SK-N-SH (cell line): ENCODE measurements around the gene TAS2R38. TPM values are rescaled to one million over a fixed set of nuclear protein-coding genes. Genes with fewer than 3 reads are reported as not detected.
A peak's percentile ranks its signal among the peaks of the same experiment; 100 is the strongest.

Source experiments
- CTCF ChIA-PET: fragments of 300-600, 350-600 bp; formaldehyde crosslinking; extraction: SDS; loops from one replicate; lab custom pipeline; 2021; lab: Yijun Ruan, JAX
- POLR2A ChIA-PET: fragments of 350-600 bp; sonication (Branson Sonifier 250); formaldehyde crosslinking; extraction: SDS; loops from one replicate; lab custom pipeline; 2020; ENCODE audit warnings: antibody characterized with exemption, inconsistent platforms; lab: Yijun Ruan, JAX
- DNase-seq: peaks from one replicate; pipeline ENCODE4 v3.0.0; 2012
- H2AFZ ChIP-seq: fragments of 200-600 bp; sonication (generic); 2 replicates; pipeline ENCODE4 v1.8.1; 2016; ENCODE audit warnings: antibody characterized with exemption, mild to moderate bottlenecking, low read depth
- H3F3A ChIP-seq: fragments of 200-600 bp; sonication (generic); replicated peaks from 2 replicates; pipeline ENCODE3; 2016; ENCODE audit warnings: antibody characterized with exemption, mild to moderate bottlenecking; ENCODE audit not compliant: insufficient read depth
- H3K27ac ChIP-seq, 2 experiments: fragments of 200-500 bp in 1 of 2; fragments of 200-600 bp in 1 of 2; sonication (Bioruptor generic) in 1 of 2; sonication (generic), shearing (Covaris generic) in 1 of 2; 2 replicates each; pipeline versions ENCODE4 v1.5.1 to v1.6.1; 2014 to 2016; ENCODE audit warnings: low read depth in 2 of 2, inconsistent platforms in 1 of 2, low read length in 1 of 2, mild to moderate bottlenecking in 1 of 2, mixed read lengths in 1 of 2
- H3K27me3 ChIP-seq: fragments of 200-600 bp; sonication (generic), shearing (Covaris generic); 2 replicates; pipeline ENCODE4 v1.6.1; 2016; ENCODE audit warnings: mixed run types; ENCODE audit not compliant: insufficient read depth
- H3K36me3 ChIP-seq, 2 experiments: fragments of 200-500 bp in 1 of 2; fragments of 200-600 bp in 1 of 2; sonication (Bioruptor generic) in 1 of 2; sonication (generic) in 1 of 2; replicated peaks in 1 of 2; 2 replicates each; pipeline versions ENCODE3 to v1.5.1; 2014 to 2016; ENCODE audit warnings: low read length in 1 of 2, mild to moderate bottlenecking in 1 of 2; ENCODE audit not compliant: insufficient read depth in 2 of 2, control insufficient read depth in 1 of 2
- H3K4me1 ChIP-seq, 2 experiments: fragments of 200-500 bp in 1 of 2; fragments of 200-600 bp in 1 of 2; sonication (Bioruptor generic) in 1 of 2; sonication (generic), shearing (Covaris generic) in 1 of 2; 2 replicates each; pipeline versions ENCODE4 v1.5.1 to v1.6.1; 2014 to 2016; ENCODE audit warnings: low read depth in 1 of 2, low read length in 1 of 2, mixed run types in 1 of 2; ENCODE audit not compliant: insufficient read depth in 2 of 2, control insufficient read depth in 1 of 2
- H3K4me2 ChIP-seq: fragments of 200-600 bp; sonication (generic), shearing (Covaris generic); 2 replicates; pipeline ENCODE4 v1.6.1; 2017; ENCODE audit warnings: mixed run types
- H3K4me3 ChIP-seq, 2 experiments: fragments of 200-500 bp in 1 of 2; fragments of 200-600 bp in 1 of 2; sonication (Bioruptor generic) in 1 of 2; sonication (generic), shearing (Covaris generic) in 1 of 2; 2 replicates each; pipeline versions ENCODE4 v1.5.1 to v1.8.1; 2014 to 2016; ENCODE audit warnings: low read depth in 2 of 2, inconsistent platforms in 1 of 2, low read length in 1 of 2, mild to moderate bottlenecking in 1 of 2, mixed read lengths in 1 of 2, moderate library complexity in 1 of 2
- H3K79me2 ChIP-seq: fragments of 200-600 bp; sonication (generic); 2 replicates; pipeline ENCODE4 v1.8.1; 2017; ENCODE audit warnings: mild to moderate bottlenecking; ENCODE audit not compliant: insufficient read depth
- H3K9ac ChIP-seq: fragments of 200-600 bp; sonication (generic); 2 replicates; pipeline ENCODE4 v1.6.1; 2017; ENCODE audit warnings: mixed run types
- H3K9me2 ChIP-seq: fragments of 200-600 bp; sonication (generic); 2 replicates; pipeline ENCODE4 v1.6.1; 2017; ENCODE audit warnings: mixed run types
- H3K9me3 ChIP-seq: fragments of 200-600 bp; sonication (generic); 2 replicates; pipeline ENCODE4 v1.6.1; 2017; ENCODE audit warnings: mixed run types, mild to moderate bottlenecking, moderate library complexity
- H4K20me1 ChIP-seq: fragments of 200-600 bp; sonication (generic); 2 replicates; pipeline ENCODE4 v1.6.1; 2017; ENCODE audit warnings: mild to moderate bottlenecking, mixed run types; ENCODE audit not compliant: insufficient read depth
- CTCF ChIP-seq: fragments of 200-600 bp; sonication (generic); IDR thresholded peaks from 2 replicates; pipeline ENCODE4 v1.6.1; 2017; ENCODE audit warnings: antibody characterized with exemption, mild to moderate bottlenecking, moderate library complexity
- ELF1 ChIP-seq: IDR thresholded peaks from 2 replicates; pipeline ENCODE4 v1.4.0; 2012
- FOSL2 ChIP-seq: IDR thresholded peaks from 2 replicates; pipeline ENCODE4 v1.4.0; 2012; ENCODE audit warnings: low read depth, mild to moderate bottlenecking, moderate library complexity, borderline replicate concordance
- FOXJ3 ChIP-seq: sonication (generic); formaldehyde crosslinking; IDR thresholded peaks from 2 replicates; pipeline ENCODE4 v1.5.1; 2020; ENCODE audit warnings: mild to moderate bottlenecking, missing genetic modification reagents
- MXI1 ChIP-seq: IDR thresholded peaks from 2 replicates; pipeline ENCODE4 v1.6.1; 2012; ENCODE audit warnings: mild to moderate bottlenecking, low read depth, low read length, improper control_type of control experiment
- NRF1 ChIP-seq: IDR thresholded peaks from 2 replicates; pipeline ENCODE4 v1.6.1; 2012; ENCODE audit warnings: low read depth, mild to moderate bottlenecking, low read length
- POLR2AphosphoS5 ChIP-seq: IDR thresholded peaks from 2 replicates; pipeline ENCODE4 v1.6.1; 2012; ENCODE audit warnings: low read depth, low read length
- RAD21 ChIP-seq: IDR thresholded peaks from 2 replicates; pipeline ENCODE4 v1.6.1; 2012; ENCODE audit warnings: mild to moderate bottlenecking, low read length
- RCOR1 ChIP-seq: fragments of 150-350 bp; IDR thresholded peaks from 2 replicates; pipeline ENCODE4 v1.6.1; 2017; ENCODE audit warnings: antibody characterized with exemption, low read length
- REST ChIP-seq: IDR thresholded peaks from 2 replicates; pipeline ENCODE4 v1.6.1; 2012; ENCODE audit warnings: mild to moderate bottlenecking, low read depth, low read length, moderate library complexity
- RFX5 ChIP-seq: IDR thresholded peaks from 2 replicates; pipeline ENCODE4 v1.6.1; 2012; ENCODE audit warnings: mild to moderate bottlenecking, improper control_type of control experiment, low read length
- SMC3 ChIP-seq: IDR thresholded peaks from 2 replicates; pipeline ENCODE4 v1.6.1; 2012; ENCODE audit warnings: low read depth, low read length, improper control_type of control experiment
- TEAD4 ChIP-seq: IDR thresholded peaks from 2 replicates; pipeline ENCODE4 v1.4.0; 2012; ENCODE audit warnings: mild to moderate bottlenecking, borderline replicate concordance; ENCODE audit not compliant: insufficient read depth
- USF1 ChIP-seq: IDR thresholded peaks from 2 replicates; pipeline ENCODE4 v1.4.0; 2012; ENCODE audit warnings: low read depth, borderline replicate concordance
- YY1 ChIP-seq: IDR thresholded peaks from 2 replicates; pipeline ENCODE4 v1.4.0; 2012; ENCODE audit warnings: low read depth, mild to moderate bottlenecking
- WGBS: methylation state at CpG from one replicate; pipeline ENCODE4 v1.1.6; 2017; ENCODE audit warnings: low lambda C conversion rate; 5-methylcytosine and 5-hydroxymethylcytosine counted together
- polyA plus RNA-seq, 3 experiments: library from polyadenylated mRNA; depleted of rRNA; stranded (reverse); fragments of >200 nt; gene quantifications; 2 replicates each; pipeline ENCODE4 v1.2.3, GENCODE V29; 2012

The TAS2R38 gene
- polyA plus RNA-seq, 1 of the 3 experiments (the other 2 are of a cell fraction), result 0.23 TPM

GRCh38 chr7:142017451-142017850 lies 43.9 kb upstream of the TAS2R38 start:
- Histone ChIP-seq H3K4me2 (no peak overlapping the region), H4K20me1 (no peaks in the 10 kb centered on the region), H3F3A (peaks cover 11% of the 10 kb centered on the region), H2AFZ (peak overlapping the region; percentile 18; the same call in 1 of the 2 replicates), H3K79me2 (no peaks in the 10 kb centered on the region), H3K9ac (no peak overlapping the region), H3K9me3 (no peaks in the 10 kb centered on the region), H3K27ac (no peak overlapping the region), H3K9me2 (no peaks in the 10 kb centered on the region), H3K4me1 (peaks cover 0 to 10% of the 10 kb centered on the region in 2 experiments; a peak in 1 of 4 replicates), H3K4me3 (no peak overlapping the region), H3K27me3 (no peaks in the 10 kb centered on the region), H3K36me3 (no peaks in the 10 kb centered on the region)
- TF ChIP-seq MXI1 (no peak), ELF1 (no peak), POLR2AphosphoS5 (no peak), RCOR1 (no peak), NRF1 (no peak), TEAD4 (no peak), RFX5 (no peak), USF1 (no peak), FOXJ3 (CRISPR knock-in tag) (no peak), RAD21 (no peak), SMC3 (no peak), REST (no peak)
- CTCF ChIA-PET, result no interaction called here
- DNase-seq, result no peak
- 15% methylated on average over 3 of the region's 3 CpGs for WGBS
- POLR2A ChIA-PET, result no interaction called here

GRCh38 chr7:142012825-142013511 lies 39.4 kb upstream of the TAS2R38 start:
- CTCF ChIA-PET, result interaction anchor here (1.0 to 2.3 kb wide), 2 partner anchors 37 to 347 kb away, joined by 3 to 11 read pairs; no protein-coding TSS in a partner anchor
- H3K9me2 ChIP-seq, result no peaks in the 10 kb centered on the region

More at GRCh38 chr7:142012825-142013511, 39.4 kb upstream of the TAS2R38 start:
- H3K9me3 ChIP-seq, result no peaks in the 10 kb centered on the region
- H3K79me2 ChIP-seq, result no peaks in the 10 kb centered on the region
- peak overlapping the region; percentile 4; the same call in 1 of the 2 replicates for H3K9ac ChIP-seq
- no peaks in the 10 kb centered on the region for H3K27me3 ChIP-seq
- H3K27ac ChIP-seq, result peak overlapping the region in 1 of 2 experiments; percentile 36; a peak in 2 of 4 replicates
- no peak for DNase-seq
- no peak overlapping the region for H3K4me3 ChIP-seq
- TF ChIP-seq YY1 (no peak), CTCF (peak; percentile 36), FOSL2 (peak; percentile 21; the same call in 1 of the 2 replicates)
- H3K4me2 ChIP-seq, result peak overlapping the region; percentile 26; the same call in 1 of the 2 replicates
- H4K20me1 ChIP-seq, result no peaks in the 10 kb centered on the region
- H3F3A ChIP-seq, result peaks cover 11% of the 10 kb centered on the region
- H2AFZ ChIP-seq, result peak overlapping the region; percentile 42
- H3K4me1 ChIP-seq, result peaks cover 0 to 10% of the 10 kb centered on the region in 2 experiments; a peak in 1 of 4 replicates
- POLR2A ChIA-PET, result no interaction called here
- no peaks in the 10 kb centered on the region for H3K36me3 ChIP-seq
- WGBS, result 29% methylated on average over 4 of the region's 4 CpGs
